Keratinocyte (primary cell): ENCODE measurements around the gene ALG1L2.
"Not testable (repeated sequence)": the region's sequence is repeated elsewhere in the genome, so short reads cannot be mapped to it uniquely, and the experiment has no call there.

Experiments used
- EZH2 ChIP-seq: IDR thresholded peaks from one replicate; pipeline ENCODE4 v1.6.1; 2012; ENCODE audit warnings: inconsistent platforms, mild to moderate bottlenecking, low read length, moderate library complexity
- TF ChIP-seq, protein P1 (sequence below), 3 experiments: IDR thresholded peaks in 1 of 3; conservative IDR thresholded peaks in 1 of 3; optimal IDR thresholded peaks in 1 of 3; 2 replicates in 2 of 3; 3 replicates in 1 of 3; pipeline versions ENCODE3 to v1.5.1; 2011; ENCODE audit warnings: low read length in 3 of 3, mild to moderate bottlenecking in 3 of 3, moderate library complexity in 2 of 3, control low read depth in 1 of 3, inconsistent platforms in 1 of 3; ENCODE audit not compliant: insufficient read depth in 2 of 3; ENCODE audit errors: extremely low read depth in 1 of 3

DNA sequence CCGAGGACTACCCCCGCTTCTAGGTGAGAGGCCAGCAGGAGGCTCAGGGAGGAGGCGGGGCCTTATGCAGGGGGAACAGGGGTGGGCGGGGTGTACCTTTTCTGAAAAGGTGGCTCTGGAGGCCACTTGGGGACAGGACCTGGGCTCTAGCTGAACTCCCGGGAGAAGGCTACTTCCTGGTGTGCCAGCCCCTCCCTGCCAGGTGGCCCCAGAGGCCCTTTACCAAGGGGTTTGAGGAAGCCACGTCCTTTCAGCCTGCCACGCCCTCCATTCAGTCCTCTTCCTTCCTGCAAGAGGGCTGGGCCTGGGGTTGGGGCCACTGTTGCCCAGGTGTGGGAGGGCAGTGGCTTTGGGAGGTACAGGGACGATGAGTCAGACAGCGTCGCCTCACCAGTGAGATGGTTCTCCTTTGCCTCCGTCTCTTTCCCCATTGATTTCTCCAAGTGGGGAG is 12.9 kb downstream of the ALG1L2 start:
- TF ChIP-seq, protein P1, sequence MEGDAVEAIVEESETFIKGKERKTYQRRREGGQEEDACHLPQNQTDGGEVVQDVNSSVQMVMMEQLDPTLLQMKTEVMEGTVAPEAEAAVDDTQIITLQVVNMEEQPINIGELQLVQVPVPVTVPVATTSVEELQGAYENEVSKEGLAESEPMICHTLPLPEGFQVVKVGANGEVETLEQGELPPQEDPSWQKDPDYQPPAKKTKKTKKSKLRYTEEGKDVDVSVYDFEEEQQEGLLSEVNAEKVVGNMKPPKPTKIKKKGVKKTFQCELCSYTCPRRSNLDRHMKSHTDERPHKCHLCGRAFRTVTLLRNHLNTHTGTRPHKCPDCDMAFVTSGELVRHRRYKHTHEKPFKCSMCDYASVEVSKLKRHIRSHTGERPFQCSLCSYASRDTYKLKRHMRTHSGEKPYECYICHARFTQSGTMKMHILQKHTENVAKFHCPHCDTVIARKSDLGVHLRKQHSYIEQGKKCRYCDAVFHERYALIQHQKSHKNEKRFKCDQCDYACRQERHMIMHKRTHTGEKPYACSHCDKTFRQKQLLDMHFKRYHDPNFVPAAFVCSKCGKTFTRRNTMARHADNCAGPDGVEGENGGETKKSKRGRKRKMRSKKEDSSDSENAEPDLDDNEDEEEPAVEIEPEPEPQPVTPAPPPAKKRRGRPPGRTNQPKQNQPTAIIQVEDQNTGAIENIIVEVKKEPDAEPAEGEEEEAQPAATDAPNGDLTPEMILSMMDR (optimal IDR thresholded peaks at IDR 0.05 in 1 of 3, IDR thresholded peaks at IDR 0.05 in 1 of 3, conservative IDR thresholded peaks at IDR 0.05 in 1 of 3; ENCODE audit: extremely low read depth in 1 of 3, insufficient read depth in 2 of 3, low read length in 3 of 3): not testable (repeated sequence)
- not testable (repeated sequence) for TF ChIP-seq EZH2
